ENCODE measurements around the gene SLC25A38. TPM values are rescaled to one million over a fixed set of nuclear protein-coding genes. Genes with fewer than 3 reads are reported as not detected.
"Not testable (repeated sequence)": the region's sequence is repeated elsewhere in the genome, so short reads cannot be mapped to it uniquely, and the experiment has no call there.

The SLC25A38 gene
- polyA plus RNA-seq, 4 donors = 36.1 to 37.5 (median 37.0) TPM

DNA sequence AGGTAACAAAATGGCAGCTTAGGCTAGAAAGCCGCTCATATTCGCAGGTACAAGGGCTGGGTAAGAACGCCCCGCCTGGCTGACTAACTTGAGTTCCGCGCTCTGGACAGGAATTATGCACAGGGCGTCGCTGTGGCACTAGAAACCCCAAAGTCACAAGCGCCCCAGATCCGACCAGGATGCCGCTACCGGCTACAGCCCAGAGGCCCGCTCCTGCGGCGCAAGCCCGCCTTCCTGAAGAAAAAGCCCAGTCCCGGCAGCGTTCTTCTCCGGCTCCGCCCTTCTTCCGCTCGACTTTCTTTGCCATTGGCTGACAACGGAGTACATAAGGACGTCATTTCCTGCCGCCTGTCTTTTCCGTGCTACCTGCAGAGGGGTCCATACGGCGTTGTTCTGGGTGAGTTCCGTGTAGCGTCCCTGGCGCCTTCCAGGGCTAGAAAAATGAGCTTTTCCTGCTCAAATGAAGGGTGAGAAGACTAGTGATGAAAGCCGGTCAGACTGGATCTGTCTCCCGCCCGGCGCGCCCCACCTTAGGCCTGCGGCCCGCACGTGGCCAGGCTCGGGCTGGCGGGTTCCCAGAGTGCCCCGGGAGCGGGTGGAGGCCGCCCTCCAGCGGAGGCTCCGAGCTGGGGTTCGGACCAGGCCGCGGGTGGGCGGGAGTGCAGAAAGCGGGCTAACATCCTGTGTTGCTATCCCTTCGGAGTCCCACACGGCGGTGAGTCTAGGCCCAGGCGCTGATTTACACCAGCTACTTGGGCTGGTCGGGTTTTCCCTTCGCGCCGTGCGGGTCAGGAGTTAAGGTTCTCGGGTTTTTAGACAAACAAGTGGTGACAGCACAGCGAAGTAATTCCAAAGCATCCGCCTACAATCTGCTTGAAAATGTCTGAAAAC lies 23.4 kb downstream of the SLC25A38 start, which contains the start of gene RPSA:
Gene RPSA (plus strand): TSS at position 353 of the 891 bp plus-strand sequence. CDS start 934 bp downstream, outside the sequence.
- peak; percentile 93 to 96 (median 95) for DNase-seq (ENCODE audit: low read depth in 4 of 4, low spot score in 3 of 4)

DNA sequence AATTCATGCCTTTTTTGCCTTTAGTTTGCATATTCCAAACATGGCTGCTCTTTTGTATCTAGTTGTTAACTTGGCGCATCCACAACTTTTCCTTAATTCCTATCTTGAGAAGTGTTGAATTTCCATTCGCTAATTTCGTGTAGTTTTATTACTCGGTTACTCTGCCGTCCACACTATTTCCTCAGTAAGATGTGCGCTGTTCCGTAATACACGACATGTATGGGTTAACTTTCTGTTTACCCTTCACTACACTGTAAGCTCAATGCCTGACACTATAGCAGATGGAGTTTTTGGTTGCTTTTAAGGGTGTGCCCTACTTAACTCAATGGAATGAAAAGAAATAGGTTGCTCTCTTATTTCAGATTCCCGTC lies 24.1 kb downstream of the SLC25A38 start:
- DNase-seq (ENCODE audit: low read depth in 4 of 4, low spot score in 3 of 4) = no peak

DNA sequence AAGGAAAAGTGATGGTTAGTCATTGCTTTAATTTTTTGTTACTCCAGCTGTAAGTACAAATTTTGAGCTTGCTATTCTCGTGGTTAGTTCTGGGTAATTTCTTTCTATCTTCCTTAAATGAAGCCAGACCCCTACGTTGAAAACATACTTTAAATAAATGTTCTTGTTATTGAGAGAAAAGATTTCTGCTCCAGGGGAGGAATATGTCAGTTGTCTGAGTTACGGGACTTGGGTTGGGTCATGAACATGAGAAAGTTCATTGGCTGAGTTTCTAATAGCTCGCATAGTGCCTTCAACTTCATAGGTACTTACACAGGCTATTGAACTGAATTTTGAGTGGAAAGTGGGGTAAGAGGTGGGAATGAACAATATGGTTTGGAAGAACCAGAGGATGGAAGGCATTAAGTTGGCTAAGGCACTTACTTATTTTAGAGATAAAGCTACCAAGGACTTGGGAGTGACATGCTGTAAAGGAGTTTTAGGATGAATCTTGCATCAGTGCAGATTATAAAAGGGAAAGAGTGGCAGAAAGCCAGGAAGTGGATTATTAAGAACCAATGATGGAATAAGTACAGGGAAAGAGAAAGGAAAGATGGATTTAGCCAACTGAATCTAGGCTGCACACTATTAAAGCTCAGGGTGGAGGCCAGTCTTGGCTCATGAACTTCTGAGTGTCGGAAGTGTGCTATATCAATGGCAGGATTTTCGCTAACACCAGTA lies 24.8 kb downstream of the SLC25A38 start:
- no peak for DNase-seq (ENCODE audit: low read depth in 4 of 4, low spot score in 3 of 4)

DNA sequence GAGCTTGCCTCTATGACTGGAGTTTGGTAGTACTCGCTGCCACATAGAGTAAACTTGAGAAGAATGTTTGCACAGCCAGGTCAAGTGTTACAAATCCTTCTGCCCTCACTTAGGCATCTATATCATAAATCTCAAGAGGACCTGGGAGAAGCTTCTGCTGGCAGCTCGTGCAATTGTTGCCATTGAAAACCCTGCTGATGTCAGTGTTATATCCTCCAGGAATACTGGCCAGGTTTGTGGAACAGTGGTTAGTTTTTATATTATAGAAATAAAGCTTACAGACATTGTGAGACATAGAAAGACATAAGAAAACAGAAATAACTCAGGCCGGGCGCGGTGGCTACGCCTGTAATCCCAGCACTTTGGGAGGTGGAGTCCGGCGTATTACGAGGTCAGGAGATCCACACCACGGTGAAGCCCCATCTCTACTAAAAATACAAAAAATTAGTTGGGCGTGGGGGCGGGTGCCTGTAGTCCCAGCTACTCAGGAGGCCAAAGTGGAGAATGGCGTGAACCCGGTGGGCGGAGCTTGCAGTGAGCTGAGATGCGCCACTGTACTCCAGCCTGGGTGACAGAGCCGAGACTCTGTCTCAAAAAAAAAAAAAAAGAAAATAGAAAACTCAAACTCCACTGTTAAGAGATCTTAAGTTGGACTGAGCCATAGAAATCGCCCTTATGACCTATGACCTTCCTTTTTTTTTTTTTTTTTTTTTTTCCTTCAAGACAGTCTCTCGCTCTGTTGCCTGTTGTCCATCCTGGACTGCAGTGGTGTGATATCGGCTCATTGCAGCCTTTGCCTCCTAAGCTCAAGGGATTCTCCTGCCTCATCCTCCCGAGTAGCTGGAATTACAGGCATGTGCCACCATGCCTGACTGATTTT lies 25.6 kb downstream of the SLC25A38 start:
- no peak for DNase-seq (ENCODE audit: low read depth in 4 of 4, low spot score in 3 of 4)

DNA sequence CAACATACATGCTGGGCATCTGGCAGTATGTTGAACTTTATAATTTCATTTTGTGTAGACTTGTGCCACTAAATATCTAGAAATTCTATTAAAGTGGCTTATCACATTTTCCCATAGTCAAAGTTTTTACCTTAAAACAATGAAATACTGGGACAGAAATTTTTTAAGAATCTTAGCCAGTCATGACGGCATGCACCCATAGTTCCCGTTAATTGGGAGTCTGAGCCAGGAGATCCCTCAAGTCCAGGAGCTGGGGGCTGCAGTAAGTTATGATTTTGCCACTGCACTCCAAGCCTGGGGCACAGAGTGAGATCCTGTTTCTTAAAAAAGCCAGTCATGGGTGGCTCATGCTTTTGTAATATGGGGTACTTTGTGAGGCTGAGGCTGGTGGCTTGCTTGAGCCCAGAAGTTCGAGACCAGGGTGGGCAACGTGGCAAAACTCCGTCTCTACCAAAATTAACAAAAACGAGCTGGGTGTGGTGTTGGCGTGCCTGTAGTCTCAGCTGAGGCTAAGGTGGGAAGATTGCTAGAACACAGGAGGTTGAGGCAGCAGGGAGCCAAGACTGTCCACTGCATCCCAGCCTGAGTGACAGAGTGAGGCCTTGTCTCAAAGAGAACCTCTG lies 26.5 kb downstream of the SLC25A38 start:
- no peak for DNase-seq (ENCODE audit: low read depth in 4 of 4, low spot score in 3 of 4)

DNA sequence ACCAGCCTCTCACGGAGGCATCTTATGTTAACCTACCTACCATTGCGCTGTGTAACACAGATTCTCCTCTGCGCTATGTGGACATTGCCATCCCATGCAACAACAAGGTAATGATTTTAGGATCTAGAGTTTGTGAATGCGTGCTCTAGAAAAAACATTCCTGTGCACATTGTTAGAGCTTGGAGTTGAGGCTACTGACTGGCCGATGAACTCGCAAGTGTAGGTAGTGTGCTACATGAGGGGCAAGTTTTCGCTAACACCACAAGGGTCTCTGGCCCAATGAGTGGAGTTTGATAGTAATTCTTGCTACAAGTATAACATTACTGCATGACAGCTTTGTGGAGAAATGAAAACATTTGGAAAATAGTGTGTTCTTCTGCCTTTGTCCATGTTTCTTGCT lies 27.7 kb downstream of the SLC25A38 start:
- DNase-seq (ENCODE audit: low read depth in 4 of 4, low spot score in 3 of 4) = no peak

DNA sequence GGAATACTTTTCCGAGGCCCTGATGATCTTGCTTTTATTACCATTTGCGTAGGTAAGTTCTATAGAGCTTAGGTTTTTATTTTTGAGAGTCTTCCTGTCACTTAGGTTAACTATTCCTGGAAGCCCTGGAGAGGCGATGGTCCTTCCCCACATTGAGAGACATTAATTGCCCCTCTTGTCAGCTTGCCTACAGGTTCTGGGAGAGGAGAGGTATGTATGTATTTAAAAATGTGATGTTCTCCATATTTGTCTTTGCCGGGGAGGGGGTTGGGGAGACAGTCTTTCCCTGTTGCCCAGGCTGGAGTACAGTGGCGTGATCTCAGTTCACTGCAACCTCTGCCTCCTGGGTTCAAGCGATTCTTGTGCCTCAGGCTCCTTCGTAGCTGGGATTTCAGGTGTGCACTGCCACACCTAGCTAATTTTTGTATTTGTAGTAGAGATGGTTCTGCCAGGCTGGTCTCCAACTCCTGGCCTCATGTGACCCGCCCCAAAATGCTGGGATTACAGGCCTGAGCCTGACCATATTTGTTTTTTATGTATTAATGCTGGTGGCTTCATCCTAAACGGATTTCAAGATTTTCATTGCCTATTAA lies 29.6 kb downstream of the SLC25A38 start:
- DNase-seq (ENCODE audit: low read depth in 4 of 4, low spot score in 3 of 4) = no peak

DNA sequence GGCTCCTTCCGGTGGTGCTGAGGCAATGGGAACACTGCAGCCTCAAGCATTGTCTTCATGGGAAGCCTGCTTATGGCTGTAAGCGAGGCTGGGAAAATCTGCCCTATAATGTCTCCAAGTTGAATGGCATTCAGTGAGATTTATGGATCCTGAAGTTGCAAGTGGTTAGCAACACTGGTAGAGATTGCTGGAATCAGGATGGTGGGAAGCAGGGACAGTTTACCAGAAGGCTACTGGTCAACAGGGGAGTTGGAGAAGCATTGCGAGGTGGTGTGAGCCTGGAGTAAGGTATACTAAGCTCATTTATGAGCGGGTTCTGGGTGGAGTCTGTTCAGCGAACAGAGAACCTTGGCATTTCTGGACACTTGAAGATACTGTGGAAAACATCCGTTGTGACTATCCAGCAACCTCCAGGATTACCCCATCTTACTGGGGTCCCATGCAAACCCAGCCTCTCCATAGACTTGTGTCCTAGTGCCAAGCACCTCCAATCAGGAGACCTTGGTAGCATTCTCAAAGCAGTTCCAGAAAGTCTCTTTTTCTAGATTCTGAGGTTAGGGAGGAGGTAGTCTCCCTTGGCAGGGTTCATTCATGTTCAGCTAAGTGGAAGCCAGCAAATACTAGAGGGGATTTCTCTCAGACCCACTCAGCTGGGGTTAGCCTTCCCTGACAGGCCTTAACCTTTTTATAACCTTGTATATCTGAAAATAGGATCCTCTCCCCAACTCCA lies 30.7 kb downstream of the SLC25A38 start:
- no peak for DNase-seq (ENCODE audit: low read depth in 4 of 4, low spot score in 3 of 4)

DNA sequence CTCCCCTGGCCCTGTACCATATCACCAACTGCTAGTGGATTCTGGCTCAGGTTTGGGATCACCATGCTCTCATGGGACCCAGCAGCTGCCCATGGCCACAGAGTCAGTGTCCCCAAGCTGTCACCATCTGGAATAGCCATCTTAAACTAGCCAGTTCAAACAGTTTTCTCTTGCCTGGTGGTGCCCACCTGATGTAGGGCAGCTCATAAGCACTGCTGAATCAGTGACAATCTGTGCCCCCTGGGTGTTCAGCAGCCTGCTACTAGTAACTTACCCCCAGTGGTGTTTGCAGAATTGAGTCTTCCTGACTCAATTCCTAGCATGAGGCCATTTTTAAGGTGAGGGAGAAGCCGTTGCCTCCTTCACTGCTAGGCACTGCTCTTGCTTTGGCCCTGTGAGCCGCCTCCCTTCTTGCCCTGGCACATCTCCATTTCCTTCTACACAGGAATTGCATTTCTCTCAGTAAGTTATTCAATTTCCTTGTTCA lies 31.3 kb downstream of the SLC25A38 start:
- no peak for DNase-seq (ENCODE audit: low read depth in 4 of 4, low spot score in 3 of 4)

DNA sequence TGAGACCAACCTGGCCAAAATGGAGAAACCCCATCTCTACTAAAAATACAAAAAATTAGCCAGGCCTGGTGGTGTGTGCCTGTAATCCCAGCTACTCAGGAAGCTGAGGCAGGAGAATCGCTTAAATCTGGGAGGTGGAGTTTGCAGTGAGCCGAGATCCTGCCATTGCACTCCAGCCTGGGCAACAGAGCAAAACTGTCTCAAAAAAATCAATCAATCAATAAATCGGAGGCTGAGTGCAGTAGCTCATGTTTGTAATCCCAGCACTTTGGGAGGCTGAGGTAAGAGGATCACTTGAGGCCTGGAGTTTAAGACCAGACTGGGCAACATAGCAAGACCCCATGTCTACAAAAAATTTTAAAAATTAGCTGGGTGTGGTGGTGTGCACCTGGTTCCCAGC lies 32.1 kb downstream of the SLC25A38 start:
- DNase-seq (ENCODE audit: low read depth in 4 of 4, low spot score in 3 of 4) = not testable (repeated sequence)

DNA sequence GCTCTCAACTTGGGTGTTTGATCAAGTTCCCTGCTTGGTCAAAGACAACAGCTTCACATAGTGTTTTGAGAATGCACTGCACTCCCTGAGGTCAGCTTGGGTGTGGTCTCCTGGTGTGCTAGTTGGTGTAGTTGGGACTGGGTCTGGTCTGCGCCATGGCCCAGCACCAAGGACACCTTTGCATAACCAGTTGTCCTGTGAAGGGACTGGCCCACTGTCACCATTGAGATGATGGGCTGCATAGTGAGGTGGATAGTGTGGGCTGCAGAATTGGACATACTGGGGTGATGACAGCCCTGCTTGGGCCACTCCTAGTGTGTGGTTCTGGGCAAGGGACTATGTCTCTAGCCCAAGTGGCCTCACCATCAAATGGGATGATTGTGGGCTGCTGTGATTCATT lies 32.8 kb downstream of the SLC25A38 start:
- DNase-seq (ENCODE audit: low read depth in 4 of 4, low spot score in 3 of 4) = no peak

DNA sequence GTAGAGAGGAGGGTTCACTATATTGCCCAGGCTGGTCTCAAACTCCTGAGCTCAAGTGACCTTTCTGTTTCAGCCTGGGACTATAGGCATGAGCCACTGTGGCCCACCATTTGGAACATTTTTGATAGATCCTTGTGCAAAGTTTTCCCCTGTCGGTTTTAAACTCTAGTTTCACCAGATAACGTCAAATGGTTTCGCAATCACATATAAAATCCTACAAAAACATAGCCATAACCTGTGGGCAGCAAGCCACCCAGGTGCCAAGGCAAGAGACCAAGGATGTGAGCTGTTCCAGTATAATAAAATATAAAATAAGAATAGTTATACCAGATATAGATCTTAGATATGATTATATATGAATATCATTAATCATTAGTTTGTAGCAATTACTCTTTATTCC lies 33.8 kb downstream of the SLC25A38 start:
- DNase-seq (ENCODE audit: low read depth in 4 of 4, low spot score in 3 of 4) = not testable (repeated sequence)

DNA sequence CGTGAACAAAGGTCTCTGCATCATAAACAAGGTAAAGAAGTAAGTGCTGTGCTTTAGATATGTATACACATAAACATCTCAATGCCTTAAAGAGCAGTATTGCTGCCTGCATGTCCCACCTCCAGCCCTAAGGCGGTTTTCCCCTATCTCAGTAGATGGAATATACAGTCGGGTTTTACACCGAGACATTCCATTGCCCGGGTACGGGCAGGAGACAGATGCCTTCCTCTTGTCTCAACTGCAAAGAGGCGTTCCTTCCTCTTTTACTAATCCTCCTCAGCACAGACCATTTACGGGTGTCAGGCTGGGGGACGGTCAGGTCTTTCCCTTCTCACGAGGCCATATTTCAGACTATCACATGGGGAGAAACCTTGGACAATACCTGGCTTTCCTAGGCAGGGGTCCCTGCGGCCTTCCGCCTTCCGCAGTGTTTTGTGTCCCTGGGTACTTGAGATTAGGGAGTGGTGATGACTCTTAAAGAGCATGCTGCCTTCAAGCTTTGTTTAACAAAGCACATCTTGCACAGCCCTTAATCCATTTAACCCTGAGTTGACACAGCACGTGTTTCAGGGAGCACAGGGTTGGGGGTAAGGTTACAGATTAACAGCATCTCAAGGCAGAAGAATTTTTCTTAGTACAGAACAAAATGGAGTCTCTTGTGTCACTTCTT lies 35.5 kb downstream of the SLC25A38 start:
- DNase-seq (ENCODE audit: low read depth in 4 of 4, low spot score in 3 of 4) = not testable (repeated sequence)

DNA sequence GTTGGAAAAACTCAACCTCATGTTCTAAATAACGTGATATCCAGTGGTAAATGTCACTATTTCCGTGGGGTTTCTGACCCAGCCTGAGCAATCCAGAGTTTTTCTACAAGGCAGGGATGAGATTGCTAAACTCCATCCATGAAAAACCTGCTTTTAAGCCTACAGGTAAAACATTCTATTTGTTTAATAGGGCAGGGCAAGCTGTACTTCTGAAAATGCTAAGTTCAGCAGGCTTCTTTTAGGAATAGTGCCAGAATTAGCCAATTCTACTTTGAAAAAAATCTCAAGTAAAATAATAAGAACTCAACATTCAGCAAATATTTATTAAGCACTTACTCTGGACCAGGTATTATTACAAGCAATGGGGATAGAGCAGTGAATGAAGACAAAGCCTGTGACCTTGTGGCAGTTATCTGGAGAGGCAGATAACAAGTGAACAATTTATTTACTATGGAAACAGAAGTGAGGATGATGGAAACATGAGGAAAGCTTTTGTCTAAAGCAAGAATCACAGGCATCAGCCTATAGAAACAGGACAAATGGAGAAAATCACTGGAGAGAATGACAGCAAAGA lies 36.7 kb downstream of the SLC25A38 start:
- no peak for DNase-seq (ENCODE audit: low read depth in 4 of 4, low spot score in 3 of 4)

DNA sequence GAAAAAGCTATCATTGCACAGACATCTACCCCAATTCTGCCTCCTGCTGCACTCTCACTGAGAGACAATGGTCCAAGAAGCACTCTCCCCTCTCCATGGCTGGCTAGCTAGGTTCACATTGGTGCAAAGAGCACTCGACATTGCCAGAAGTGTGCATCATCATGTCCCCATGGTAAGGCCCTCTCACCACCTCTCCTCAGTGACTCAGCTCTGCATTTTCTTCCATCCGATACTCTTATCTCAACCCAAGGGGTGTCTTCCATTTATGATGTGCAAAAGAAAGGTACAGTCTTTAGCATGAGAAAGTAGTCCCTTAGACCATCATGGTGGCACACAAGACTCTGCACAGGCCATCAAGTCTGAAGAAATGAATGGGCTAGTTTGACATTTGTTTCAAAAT lies 37.4 kb downstream of the SLC25A38 start:
- DNase-seq (ENCODE audit: low read depth in 4 of 4, low spot score in 3 of 4) = no peak

DNA sequence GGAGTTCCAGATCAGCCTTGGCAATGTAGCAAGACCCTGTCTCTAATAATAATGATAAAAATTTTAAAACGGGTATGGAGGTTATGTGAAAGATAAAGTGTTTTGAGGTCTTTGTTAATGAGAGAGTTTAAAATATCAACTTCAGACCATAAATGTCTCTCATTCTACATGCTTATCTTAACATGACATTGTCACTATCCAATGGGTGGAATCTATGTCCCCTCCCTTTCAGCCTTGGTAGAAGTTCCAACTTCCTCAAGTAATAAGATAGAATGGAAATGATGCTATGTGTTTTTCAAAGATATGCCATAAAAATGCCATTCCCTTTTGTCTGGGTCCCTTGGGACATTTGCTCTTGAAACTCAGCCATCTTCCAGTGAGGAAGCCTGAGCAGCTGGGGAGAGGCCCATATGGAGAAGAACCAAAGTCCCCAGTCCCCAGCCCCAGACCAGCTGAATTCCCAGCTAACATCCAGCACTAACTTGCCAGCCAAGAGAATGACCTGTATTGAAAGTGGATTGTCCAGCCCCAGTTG lies 40.3 kb downstream of the SLC25A38 start:
- no peak for DNase-seq (ENCODE audit: low read depth in 4 of 4, low spot score in 3 of 4)

DNA sequence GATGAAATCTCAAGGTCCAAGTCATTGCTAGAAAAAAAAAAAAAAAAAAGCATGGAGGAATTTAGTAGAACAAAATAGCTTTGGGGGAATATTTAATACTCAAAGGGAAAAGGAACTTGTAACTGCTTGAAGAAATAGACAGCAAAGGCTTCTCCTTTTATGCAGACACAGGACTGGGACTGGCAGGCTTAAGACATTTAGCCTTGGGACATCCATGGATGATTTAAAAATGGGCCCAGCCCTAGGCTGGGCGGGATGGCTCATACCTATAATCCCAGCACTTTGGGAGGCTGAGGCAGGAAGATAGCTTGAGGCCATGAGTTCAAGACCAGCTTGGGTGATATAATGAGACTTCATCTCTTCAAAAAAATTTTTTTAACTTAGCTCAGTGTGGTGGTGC lies 43.1 kb downstream of the SLC25A38 start:
- no peak for DNase-seq (ENCODE audit: low read depth in 4 of 4, low spot score in 3 of 4)

DNA sequence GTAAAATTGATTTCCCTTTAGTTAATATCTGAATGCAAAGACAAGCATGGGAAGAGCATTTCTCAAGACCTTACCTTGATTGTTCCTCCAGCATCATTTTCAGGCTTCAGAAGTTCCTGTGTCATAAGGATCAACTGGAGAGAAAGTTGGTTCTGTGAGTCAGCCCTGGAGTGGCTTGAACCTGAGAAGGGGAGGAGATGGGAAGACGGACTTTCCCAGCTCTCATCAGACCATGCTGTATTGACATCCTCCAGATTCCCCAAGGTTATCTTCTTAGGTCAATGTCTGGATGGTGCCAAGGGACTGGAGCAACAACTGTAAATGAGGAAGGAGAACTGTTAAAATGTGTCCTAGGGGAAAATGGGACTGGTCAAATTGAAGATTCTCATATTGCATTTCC lies 44.3 kb downstream of the SLC25A38 start:
- no peak for DNase-seq (ENCODE audit: low read depth in 4 of 4, low spot score in 3 of 4)
